ENCODE measurements around the gene GAST.

The GAST gene

DNA sequence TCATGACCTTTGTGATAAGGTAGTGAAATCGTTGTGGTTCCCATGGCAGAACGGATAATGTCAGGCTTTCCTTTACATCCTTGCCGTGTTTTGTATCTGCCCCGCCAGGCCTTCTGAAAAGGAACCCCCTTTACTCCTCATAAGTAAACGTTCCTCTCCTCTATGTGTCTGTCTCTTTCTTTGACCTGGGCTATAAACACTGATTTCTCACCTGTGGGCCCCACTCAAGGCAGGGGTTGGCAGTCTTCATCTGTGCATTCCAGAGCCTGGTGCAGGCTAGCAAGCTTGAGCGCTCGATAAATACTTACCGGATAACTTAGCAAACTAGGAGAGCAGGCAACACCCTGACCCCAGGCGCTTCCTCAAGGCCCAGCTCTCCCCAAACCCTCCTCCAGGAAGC lies 29.6 kb downstream of the GAST start:
- no peak for DNase-seq

DNA sequence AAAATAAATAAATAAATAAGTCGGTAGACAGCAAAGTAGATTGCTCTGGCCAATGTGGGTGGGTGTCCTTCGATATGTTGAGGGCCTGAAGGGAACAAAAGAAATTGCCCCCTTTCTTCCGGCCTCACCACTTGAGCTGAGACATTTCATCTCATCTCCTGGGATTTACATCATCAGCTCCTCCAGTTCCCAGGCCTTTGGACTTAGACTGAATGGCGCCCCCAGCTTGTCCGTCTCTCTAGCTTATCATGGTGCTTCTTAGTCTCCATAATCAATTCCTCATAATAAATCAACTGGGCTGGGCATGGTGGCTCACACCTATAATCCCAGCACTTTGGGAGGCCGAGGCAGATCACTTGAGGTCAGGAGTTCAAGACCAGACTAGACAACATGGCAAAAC lies 36.1 kb downstream of the GAST start:
- DNase-seq = no peak

DNA sequence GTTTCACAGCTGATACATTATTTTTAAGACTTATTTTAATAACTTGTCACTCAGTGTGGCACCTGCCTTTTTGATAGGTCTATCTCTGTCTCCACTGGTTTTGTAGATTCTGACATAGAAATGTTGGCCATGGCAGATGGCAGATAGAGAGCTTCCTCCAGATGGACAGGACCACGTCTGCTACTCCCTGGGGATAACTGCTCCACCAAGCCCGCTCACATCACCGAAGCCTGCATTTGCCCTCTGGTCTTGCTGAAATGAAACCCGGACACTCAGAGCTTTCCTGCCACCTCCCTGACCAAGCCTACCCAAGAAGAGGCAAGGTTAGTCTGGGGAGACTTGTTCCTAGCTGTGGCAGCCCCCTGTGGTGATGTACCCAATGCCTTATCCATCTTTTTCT lies 38.7 kb downstream of the GAST start:
- no peak for DNase-seq

DNA sequence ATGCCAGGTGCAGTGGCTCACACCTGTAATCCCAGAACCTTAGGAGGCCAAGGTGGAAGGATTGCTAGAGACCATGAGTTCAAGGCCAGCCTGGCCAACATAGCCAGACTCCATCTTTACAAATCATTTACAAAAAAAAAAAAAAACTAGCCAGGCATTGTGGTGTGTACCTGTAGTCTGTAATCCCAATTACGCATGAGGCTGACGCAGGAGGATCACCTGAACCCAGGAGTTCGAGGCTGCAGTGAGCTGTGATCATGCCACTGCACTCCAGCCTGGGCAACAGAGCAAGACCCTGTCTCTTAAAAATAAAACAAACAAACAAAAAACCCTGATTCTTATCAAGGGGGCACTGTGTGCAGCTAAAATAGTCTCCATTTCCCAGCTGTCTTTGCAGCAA lies 39.2 kb downstream of the GAST start:
- no peak for DNase-seq

- no peak for DNase-seq
Observed at GRCh38 chr17:41754066-41754465, 41.9 kb downstream of the GAST start.

DNA sequence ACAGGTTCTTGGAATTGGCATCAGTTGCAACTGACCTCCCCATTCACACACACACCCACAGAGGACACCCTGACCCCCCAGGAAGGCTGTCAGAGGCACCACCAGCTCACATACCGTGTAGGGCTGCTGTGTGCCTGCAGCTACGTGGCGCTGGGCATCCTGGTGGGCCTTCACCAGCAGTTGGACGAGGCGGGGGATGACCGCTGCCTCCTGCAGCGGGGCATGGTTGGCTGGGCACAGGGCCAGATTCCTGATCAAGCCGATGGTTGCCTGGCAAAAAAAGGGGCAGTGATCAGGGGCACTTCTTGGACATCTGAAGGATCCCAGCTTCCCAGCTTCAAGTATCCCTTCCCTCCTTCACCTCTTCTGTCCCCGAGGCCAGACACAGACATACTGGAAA lies 46.5 kb downstream of the GAST start:
- no peak for DNase-seq

DNA sequence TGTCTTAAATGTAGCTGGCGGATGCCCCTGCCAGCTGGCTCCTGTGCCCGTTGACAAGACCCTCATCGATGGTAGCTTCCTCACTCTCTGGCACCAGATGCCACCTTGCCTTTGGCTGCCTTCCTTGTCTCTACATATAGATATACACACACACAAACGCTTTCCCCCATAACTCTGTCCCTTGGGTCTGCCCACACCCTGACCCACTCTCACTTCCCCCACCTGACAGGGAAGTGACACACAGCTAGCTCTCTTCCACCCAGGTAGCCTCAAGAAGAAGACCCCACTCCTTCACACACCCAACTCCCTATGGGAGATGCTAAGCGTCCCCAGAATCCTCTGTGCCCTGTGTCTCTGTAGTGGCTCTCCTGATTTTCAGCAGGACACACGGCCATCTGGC lies 48.7 kb downstream of the GAST start:
- no peak for DNase-seq

DNA sequence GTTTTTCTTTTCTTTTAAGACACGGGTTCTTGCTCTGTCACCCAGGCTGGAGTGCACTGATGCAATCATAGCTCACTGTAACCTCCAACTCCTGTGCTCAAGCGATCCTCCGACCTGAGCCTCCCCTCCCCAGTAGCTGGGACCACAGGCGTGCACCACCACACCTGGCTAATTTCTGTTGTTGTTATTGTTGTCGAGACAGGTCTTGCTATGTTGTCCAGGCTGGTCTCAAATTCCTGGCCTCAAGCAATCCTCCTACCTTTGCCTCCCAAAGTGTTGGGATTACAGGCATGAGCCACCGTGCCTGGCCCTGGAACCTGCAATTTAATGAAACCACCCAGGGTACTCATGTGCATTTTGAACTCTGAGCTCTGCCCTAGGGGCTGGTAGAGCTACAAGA lies 50.3 kb downstream of the GAST start:
- DNase-seq = no peak

- no peak for DNase-seq
Observed at GRCh38 chr17:41762841-41763240, 50.7 kb downstream of the GAST start.

DNA sequence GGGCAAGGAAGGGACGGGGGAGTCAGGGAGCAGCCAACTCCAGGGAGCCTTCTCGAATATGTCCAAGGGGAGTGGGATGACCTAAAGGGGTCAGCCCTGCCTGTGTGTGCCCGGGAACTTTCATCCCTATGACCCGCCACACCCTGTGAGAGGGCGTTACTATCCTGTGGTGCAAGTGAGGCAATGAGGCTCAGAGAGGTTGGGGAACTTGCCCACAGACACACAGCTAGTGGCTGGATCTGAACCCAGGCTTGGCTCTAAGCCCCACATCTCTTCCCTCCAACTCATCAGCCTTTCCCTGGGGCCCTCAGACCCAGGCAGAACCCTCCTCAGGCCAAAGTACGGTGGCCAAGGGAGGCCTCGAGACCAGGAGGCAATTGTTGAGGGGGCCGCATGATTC lies 51.2 kb downstream of the GAST start:
- no peak for DNase-seq
